Pons (tissue), 1 donor: ENCODE measurements around the gene EMP1.

Source experiments
- DNase-seq: peaks from one replicate; pipeline ENCODE4 v3.0.0-alpha.2; 2016; ENCODE audit warnings: low spot score

The EMP1 gene

GRCh38 chr12:13196130-13196921 lies at the start of gene EMP1:
Gene EMP1, plus strand, starts transcription at chr12:13196726. Its CDS starts 14,785 bp downstream, at chr12:13211511.
- peak; percentile 94 for DNase-seq

- DNase-seq = no peak
Observed at GRCh38 chr12:13147688-13148484, 48.6 kb upstream of the EMP1 start.

- no peak for DNase-seq
Observed at GRCh38 chr12:13148485-13148847, 48.1 kb upstream of the EMP1 start.

- DNase-seq = no peak
Observed at GRCh38 chr12:13149411-13149810, 47.1 kb upstream of the EMP1 start.

GRCh38 chr12:13152281-13152680 lies 44.2 kb upstream of the EMP1 start:
- DNase-seq = no peak

- DNase-seq = no peak
Observed at GRCh38 chr12:13152756-13153155, 43.8 kb upstream of the EMP1 start.

GRCh38 chr12:13153180-13153579 lies 43.3 kb upstream of the EMP1 start:
- DNase-seq = no peak

GRCh38 chr12:13154027-13154538 lies 42.4 kb upstream of the EMP1 start:
- DNase-seq = no peak

- no peak for DNase-seq
Observed at GRCh38 chr12:13154831-13155230, 41.7 kb upstream of the EMP1 start.

- DNase-seq = no peak
Observed at GRCh38 chr12:13156277-13156676, 40.2 kb upstream of the EMP1 start.

GRCh38 chr12:13161172-13161571 lies 35.4 kb upstream of the EMP1 start:
- no peak for DNase-seq

- no peak for DNase-seq
Observed at GRCh38 chr12:13162904-13163303, 33.6 kb upstream of the EMP1 start.

GRCh38 chr12:13163868-13164635 lies 32.5 kb upstream of the EMP1 start:
- no peak for DNase-seq

GRCh38 chr12:13164921-13165616 lies 31.5 kb upstream of the EMP1 start:
- no peak for DNase-seq

- peak; percentile 10 for DNase-seq
Observed at GRCh38 chr12:13165617-13166041, 30.9 kb upstream of the EMP1 start.

GRCh38 chr12:13167226-13167625 lies 29.3 kb upstream of the EMP1 start:
- no peak for DNase-seq

GRCh38 chr12:13167906-13168305 lies 28.6 kb upstream of the EMP1 start:
- no peak for DNase-seq

GRCh38 chr12:13169272-13169671 lies 27.3 kb upstream of the EMP1 start:
- no peak for DNase-seq

- no peak for DNase-seq
Observed at GRCh38 chr12:13170892-13171490, 25.5 kb upstream of the EMP1 start.

- DNase-seq = no peak
Observed at GRCh38 chr12:13171921-13172859, 24.3 kb upstream of the EMP1 start.
